ENCODE results near the gene MPO.

Gene MPO

DNA sequence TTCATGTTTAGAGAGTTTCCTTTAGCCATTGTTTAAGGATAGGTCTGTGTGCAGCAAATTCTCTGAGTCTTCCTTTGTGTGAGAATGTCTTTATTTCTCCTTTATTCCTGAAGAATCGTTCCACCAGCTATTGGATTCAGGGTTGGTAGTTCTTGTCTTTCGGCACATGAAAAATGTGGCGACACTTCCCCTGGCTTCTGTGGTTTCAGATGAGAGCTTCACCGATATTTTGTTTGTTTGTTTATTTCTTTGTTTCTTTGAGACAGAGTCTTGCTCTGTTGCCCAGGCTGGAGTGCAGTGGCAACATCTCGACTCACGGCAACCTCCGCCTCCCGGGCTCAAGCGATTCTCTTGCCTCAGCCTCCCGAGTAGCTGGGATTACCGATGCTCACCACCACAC lies 18.6 kb downstream of the MPO start:
- DNase-seq: no peak

DNA sequence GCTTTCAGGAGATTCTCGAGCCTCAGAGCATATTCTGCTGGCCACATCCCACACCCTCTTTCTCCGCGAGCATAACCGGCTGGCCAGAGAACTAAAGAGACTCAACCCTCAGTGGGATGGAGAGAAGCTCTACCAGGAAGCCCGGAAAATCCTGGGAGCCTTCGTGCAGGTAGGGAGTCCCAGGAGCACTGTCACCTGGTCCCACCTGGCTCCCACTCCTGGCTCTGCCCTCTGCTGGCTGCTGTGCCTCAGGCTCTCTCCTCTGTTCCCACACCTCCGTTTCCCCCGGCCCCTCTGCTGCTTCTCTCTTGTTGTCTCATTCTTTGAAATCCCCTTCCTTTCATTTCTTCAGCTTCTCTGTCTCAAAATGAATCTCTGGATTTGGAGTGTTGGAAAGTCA lies 25.9 kb downstream of the MPO start:
- DNase-seq: no peak

DNA sequence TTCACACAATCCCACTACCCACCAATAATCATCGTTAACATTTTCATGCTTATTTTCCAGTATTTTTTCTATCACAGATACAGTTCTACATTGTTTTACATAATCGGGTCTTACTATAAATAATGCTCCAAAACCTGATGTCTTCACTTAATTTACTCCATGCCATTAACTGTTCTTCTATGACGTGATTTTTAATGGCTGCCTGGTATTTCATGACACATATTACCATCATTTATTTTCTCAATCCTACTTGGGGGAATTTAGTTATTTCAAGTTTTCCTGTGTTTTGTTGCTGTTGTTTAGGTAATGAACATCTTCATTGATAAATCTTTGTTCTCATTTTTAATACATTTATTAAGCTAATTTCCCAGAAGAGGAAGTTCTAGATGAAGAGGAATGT lies 27.7 kb downstream of the MPO start:
- no peak for DNase-seq

DNA sequence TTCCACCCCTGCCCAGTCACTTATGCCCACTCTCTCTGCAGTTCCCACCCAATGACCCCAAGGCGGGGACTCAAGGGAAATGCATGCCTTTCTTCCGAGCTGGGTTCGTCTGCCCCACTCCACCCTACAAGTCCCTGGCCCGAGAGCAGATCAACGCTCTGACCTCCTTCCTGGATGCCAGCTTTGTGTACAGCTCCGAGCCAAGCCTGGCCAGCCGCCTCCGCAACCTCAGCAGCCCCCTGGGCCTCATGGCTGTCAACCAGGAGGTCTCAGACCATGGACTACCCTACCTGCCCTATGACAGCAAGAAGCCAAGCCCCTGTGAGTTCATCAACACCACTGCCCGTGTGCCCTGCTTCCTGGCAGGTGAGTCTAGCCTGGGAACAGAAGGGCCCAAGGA lies 28.6 kb downstream of the MPO start:
- DNase-seq: no peak

DNA sequence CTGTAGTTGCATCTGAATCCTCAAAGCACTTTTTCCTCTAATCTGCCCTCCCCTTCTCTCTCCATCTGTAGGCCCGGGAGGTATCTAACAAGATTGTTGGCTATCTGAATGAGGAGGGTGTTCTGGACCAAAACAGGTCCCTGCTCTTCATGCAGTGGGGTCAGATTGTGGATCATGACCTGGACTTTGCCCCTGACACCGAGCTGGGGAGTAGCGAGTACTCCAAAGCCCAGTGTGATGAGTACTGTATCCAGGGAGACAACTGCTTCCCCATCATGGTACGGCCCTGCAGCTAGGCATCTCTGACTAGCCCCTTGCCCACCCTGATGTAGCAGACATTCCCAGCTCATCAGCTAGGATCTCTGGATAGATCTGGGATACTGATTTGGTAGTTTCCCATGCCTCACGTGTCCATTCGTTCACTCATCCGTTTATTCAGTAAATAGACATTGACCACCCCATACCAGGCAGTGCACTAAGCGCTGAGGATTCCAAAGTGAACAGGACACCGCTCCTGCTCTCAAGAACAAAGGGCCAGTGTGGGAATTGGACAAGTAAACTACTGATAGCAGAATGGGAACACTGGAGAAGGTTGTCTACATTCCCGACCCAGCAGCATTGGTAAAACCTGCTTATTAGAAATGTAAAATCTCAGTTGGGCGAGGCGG lies 30.3 kb downstream of the MPO start:
- no peak for DNase-seq

DNA sequence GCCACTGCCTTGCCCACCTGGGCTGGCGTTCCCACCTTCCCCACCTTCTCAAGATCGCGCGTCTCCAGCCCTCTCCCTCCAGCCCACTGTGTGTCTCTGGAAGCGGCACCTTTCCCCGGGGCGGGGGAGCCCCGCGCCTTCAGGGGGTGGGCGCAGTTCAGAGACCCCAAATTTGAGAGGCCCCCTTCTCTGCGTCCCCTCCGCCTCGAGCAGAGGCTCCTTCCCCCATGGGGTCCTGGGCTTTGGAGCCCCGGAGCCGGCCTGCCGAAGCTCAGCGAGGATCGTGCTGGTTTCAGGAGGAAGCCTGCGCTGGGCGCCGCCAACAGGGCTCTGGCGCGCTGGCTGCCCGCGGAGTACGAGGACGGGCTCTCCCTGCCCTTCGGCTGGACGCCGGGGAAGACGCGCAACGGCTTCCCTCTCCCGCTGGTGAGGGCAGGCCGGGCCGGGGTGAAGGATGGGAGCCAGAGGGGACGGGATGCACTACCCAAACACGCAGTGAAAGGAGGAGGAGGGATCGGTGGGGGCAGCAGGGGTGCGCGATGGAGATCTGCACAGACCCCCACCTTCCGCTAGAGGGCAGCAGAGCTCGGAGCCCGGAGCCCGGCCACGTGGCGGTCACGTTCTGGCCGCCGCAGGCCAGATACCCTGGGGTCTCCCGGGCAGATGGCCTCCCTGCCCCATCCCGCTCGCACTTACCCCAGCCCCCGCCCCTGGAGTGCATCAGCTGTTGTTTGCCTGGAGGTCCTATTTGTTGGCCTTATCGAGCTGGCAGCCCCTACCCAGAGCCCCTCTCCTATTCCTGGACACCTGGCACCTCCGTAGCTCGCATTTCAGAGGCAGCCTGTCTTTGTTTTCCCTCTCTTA lies 31.2 kb downstream of the MPO start:
- peak; percentile 67 for DNase-seq

DNA sequence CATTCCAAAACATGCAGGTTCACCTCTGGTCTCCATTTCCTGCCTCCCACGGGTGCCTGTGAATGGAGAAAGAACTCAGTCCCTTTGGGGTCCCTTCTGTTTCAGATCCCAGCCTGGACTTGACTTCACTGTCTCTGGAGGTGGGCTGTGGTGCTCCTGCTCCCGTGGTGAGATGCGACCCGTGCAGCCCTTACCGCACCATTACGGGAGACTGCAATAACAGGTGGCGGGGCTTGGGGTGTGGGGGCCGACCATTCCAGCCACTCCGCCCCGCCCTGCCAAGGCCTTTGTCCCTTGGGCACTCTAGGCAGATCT lies 31.8 kb downstream of the MPO start:
- no peak for DNase-seq

DNA sequence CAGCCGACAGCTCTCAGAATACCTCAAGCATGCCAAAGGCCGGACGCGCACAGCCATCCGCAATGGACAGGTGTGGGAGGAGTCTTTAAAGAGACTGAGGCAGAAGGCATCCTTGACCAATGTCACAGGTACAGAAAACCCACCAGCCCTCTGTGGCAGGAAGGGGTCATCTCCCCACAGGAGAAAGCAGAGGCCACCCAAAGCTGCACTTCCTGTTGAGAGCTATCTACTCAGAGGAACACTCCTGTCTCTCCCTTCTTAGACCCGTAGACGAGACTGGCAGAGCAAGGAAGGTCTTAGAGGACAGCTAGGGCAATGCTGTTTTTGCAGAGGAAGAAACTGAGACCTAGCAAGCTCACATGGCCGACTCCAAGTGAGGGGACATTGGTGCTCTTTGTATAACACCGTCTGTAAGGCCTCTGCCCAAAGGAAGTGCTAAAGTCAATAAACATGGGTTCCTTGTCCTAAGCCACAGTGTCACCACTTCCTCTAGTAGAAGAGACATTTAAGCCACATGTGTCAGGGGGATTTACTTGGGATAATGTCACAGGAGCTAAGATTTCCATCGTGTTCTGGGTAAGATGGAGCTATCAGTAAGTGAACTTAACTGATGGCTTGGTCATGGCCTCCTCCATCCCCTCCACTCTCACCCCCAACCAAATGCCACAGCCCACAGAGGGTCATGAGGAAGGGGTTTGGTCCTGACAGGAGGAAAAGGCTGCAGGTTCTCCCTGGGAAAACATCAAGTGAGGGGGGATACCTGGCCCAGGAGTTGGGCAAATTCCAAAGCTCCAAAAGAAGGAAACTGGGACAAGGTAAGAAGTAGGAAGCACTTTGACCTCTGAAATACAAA lies 33.0 kb downstream of the MPO start:
- no peak for DNase-seq

DNA sequence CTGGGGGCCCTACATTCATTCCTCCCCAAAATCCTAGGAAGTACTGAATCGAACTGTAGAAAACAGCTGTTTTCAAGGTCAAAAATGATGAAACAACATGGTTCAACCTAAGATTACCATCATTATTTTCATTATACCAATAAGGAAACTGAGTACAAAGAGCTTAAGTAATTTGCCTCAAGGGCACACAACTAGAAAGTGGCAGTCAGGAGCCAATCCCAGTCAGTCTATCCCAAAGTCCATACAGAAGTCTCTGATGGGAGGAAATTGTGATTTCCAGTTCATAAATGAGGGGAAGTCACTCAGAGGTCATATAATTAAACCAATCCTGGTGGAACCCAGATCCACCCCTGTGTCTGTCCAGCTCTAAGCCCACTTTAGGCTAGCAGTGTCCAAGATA lies 34.0 kb downstream of the MPO start:
- no peak for DNase-seq

DNA sequence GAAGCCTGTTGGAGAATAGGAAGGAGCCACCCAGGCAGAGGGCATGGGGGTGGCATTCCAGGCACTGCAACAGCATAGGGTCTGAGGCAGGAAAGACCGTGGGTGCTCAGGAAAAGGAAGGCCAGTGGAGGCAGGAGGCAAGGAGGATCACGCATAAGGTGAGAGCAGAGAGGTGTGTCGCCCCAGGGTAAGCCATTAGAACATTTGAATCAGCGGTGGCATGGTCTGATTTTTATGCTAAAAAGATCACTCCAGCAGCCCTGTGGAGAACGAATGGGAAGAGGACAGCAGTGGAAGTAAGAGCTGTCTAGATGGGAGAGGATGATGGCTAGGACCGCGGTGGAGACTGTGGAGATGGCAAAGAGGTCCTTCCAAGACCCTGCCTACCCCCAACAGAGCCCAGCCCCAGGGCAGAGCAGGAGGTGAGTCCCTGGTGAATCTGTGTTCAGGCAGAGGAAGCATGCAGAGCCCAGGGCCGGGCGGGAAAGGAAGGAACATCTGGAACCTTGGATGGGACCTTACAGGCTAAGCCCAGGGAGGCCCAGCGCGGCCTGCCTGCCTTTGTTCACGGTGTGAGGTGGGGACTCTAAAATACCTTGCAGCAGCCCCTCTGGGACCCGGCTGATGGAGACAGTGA lies 34.5 kb downstream of the MPO start:
- DNase-seq: no peak

DNA sequence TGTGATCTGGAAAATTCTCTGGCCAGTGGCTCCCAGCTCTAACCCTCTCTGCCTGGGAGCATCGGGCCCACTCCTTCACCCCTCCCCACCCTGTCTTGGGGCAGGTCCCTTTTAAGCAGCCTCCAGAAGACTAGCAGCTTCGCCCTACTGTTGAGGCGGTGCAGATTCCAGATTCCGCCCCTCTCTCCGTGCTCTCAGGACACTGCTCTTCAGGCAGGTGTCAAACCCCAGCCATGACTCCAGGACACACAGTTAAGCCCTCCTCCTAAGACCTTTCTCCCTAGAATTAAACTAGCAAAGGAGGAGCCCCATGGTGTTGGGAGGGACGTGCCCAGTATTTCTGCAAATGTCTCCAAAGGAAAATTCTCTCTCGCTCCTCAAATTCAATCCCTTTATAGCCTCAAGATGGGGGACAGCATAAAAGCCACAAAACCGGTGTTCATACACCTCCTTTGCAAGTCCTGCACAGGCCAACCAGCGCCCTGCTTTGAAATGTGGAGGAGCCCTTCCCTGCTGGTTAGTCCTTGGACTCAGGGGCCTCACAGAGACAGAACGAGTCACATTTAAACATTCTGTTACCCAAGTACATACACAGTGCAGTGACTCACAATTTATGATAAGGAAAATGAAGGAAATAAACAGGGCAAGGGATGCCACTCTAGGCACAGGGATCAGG lies 35.2 kb downstream of the MPO start:
- no peak for DNase-seq

DNA sequence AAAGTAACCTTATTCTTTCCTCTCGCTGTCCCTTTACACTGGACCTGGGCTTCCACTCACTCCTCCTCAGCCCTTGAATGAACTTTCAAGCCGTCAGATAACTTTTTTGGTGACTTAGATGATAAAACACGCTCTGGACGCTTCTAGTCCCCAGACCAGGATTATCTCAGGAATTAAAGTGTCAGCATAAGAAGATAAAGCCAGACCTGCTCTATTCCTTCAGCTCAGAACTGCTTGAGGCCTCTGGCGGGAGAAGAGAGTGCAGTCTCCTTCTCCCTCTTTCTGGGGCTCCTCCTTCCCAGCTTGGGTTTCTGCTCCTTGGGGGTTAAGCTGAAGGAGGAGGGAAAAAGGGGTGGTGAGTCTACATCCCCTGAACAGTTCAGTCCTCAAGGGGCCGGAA lies 35.8 kb downstream of the MPO start:
- no peak for DNase-seq

DNA sequence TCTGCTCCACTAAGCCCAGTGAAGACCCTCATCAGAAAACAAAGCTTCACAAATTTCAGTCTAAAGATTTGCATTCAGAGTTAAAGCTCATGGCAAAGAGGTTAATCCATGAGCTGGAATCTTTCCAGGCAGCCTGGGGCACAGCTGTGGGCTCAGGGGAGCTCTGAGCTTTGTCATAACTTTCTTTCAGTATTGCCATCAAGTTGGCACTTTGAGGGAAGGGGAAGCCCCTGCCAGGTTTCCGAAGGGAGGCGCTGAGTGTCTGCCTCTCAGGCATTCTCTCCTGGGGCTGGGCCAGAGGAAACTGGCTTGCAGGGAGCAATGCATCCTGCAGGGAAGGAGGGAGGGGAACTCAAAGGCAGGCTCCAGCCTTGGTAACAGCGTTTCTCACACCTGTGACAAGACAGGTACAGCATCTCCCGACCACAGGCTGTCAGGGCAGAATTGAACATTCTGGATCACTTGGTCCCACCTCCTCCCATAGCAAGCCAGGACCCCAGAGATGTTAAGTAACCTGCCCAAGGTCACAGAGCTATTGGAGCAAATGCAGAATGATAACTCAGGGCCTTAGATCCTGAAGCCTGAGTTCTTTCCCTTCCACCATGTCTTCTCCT lies 38.5 kb downstream of the MPO start:
- no peak for DNase-seq

DNA sequence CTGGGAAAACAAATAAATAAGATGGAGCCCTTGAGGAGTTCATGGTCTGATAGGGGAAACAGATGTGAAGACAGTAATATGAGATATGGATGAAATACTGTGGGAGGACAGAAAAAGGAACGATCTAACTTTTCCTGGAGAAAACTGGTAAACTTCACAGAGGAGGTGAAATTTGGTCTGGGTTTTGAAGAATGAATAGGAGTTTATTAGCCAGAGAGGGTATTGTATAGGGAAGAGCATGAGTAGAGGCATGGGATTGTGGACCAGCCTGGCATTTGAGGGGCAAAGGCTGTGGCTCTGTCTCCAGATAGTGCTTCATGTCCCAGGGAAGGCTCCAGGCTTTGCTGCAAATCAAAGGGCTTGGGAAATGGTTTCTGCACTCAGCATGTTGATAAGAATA lies 40.7 kb downstream of the MPO start:
- DNase-seq: no peak

DNA sequence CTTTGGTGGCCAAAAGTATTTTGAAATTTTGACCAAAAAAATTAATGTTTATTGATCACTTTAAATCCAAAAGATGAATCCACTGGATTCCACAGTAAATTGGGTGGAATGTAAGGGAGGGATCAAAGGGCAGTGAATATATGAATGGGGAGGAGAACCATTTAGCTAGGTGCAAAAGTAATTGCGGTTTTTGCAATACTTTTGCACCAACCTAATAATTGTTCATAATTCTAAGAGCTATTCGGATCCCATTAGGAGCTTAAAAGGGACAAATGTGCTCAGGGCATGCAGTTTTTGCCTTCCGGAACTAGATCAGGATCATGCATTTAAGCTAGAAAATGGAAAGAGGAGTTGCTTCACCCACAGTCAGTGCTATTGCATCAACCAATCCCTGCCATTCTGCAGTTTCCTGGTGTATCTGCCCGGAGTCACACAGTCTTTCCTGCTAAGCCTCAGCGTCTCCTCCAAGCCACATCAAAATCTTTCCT lies 42.5 kb downstream of the MPO start, which contains the start of gene LPO:
Gene LPO (plus strand): TSS at position 438 of the 488 bp plus-strand sequence. CDS start 4,396 bp downstream, outside the sequence.
- no peak for DNase-seq

DNA sequence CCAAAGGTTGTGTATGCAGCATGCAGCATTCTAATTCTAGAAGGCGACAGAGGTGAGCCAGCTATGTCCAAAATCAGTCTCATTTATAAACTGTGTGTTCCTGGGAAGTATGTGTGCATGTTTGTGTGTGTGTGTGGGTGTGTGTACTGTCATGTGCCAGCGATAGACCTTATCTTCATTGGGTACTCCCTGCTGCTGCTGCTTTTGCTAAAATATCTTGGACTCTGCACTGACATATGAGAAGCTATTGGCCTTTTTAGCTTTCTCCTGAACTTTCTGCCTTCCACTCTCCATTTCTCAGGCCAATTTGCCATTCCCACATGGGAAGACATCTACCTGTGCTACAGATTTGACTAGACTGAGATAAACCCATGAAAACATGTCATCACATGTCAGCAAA lies 44.3 kb downstream of the MPO start:
- no peak for DNase-seq

DNA sequence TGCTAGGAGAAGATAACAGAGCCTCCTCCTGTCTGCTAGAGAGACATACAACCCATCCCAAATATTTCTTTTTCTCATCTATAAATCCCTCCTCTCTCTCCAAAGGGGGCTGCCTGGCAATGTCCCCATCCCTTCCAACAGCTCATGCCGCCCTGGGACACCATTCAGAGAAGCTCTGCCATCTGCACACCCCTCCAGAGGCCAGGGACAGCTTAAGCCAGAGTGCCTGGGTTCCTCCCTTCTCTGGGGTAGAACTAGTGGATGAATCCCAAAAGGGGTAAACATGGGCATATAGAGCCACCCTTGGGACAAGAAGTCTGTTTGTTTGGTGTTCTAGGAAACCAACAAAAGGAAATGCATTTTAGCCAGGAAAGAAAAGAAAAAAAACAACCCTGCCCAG lies 44.9 kb downstream of the MPO start:
- DNase-seq: no peak

DNA sequence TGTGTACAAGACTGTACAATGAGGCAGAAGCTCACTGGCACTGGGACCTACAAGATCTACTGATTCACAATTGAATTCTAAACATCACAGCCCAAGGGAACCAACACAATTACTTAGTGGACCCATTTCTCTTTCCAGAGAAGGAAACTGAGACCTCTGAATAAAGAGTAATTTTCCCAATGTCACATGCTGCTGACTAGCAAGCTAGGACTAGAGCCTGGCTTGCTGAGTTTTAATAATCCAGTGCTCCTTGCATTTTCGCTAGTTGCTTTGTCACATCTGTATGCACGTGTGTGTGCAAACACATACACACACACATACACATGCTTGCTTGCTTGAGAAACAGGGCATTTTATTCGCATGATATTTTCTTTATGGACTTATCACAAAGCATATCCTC lies 46.2 kb downstream of the MPO start:
- DNase-seq: no peak

DNA sequence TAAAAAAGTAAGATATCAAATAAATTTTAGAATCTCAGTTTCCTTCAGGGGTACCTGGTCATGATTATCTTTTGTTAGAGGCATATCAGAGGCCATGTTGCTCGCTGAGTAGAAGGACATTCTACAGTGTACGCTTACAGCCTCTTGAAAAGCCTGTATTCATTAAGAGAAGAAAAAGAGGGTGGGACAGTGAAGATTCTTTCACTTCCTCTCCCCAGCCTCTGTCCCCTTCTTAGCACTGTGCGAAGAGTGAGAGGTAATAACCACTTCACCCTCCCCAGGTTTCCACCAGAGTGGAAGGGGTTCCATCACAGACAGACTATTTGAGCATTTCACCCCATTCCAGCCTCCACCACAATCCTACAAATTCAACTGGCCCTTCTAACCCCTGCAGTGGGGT lies 47.2 kb downstream of the MPO start:
- no peak for DNase-seq

DNA sequence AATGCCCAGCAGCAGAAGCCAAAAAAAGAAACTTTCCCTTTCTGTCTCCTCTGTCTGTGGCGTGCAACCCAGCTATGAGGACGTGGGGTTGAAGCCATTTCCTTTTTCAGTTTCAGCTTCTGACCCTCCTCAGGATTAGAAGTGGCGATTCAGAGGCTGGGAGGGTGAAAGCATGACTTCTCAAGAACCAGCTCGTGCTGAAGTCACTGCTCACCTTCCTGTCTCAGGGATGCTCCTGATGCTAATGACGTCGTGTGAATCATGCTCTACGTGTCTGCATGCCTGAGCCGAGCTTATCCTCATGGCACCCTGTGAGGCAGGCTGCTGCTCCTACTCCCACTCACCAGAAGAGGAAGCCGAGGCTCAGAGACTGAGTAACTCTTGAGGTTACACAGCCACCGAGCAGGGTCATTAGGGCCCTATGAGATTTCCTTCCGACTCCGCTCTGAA lies 48.0 kb downstream of the MPO start:
- DNase-seq: no peak

DNA sequence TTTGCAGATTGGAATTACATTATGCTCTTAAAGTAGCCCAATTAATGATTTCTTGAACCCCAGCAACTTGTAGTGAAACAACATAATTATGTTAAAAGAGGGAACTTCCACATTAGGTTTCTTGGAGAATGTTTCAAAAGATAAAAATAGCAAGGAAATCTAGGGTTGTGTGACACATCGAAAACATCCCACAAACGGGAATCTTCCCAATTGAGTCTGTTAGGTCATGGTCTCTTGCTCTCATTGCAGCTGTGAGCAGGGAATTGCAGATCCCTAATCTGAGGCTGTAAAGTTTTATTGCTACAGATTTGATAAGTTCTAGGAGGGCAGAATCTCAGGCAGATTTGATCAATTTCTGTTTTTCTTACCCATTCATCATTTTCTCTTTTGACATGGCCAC lies 49.1 kb downstream of the MPO start:
- no peak for DNase-seq

DNA sequence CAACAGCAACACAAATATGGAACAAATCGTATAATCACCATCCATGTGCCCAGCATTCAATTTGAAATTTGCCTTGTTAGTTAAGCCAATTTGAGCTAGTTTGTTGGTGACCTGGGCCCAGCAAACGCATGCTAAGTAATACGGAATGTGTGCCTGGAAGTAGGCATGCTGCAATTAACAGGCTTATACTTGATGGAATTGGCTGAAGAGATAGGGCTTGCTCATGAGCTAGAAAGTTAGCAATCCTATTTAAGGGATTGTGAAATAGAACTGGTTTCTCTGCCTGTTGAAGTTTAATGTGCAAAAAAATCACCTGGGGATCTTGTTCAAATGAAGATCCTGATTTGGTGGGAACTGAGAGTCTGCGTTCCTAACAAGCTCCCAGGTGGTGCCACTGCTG lies 50.9 kb downstream of the MPO start:
- DNase-seq: no peak

All from effector CD4-positive, alpha-beta T cell (primary cell).